WTC11 (cell line): ENCODE data around the gene ADH1C. TPM values are rescaled to one million over a fixed set of nuclear protein-coding genes. Genes with fewer than 3 reads are reported as not detected.

Source experiments
- ATAC-seq: fragments of 200-7000 bp; cut with Tn5 transposase; 2 replicates; pipeline ENCODE4 v1.10.0; 2021; ENCODE audit warnings: mild to moderate bottlenecking, moderate library complexity
- CTCF ChIA-PET: fragments of 300-600 bp; sonication (Branson Sonifier 250); formaldehyde crosslinking; loops from one replicate; lab custom pipeline; 2021; ENCODE audit warnings: antibody characterized with exemption; lab: Charles Lee
- POLR2A ChIA-PET: fragments of 350-600 bp; sonication (Branson Sonifier 250); formaldehyde crosslinking; loops from one replicate; lab custom pipeline; 2021; ENCODE audit warnings: antibody characterized with exemption; lab: Charles Lee
- DNase-seq: peaks from one replicate; pipeline ENCODE4 v3.0.0; 2021; ENCODE audit warnings: low spot score
- H3K27ac Mint-ChIP-seq: 2 replicates; pipeline ENCODE4 v1.8.0; 2021; ENCODE audit warnings: mixed read lengths
- H3K27me3 Mint-ChIP-seq: 2 replicates; pipeline ENCODE4 v1.8.0; 2021; ENCODE audit warnings: low read depth, mild to moderate bottlenecking, moderate library complexity, mixed read lengths
- H3K36me3 Mint-ChIP-seq: 2 replicates; pipeline ENCODE4 v1.8.0; 2021; ENCODE audit warnings: mixed read lengths
- H3K4me1 Mint-ChIP-seq: 2 replicates; pipeline ENCODE4 v1.8.0; 2022; ENCODE audit warnings: mixed read lengths
- H3K4me3 Mint-ChIP-seq: 2 replicates; pipeline ENCODE4 v1.8.0; 2021; ENCODE audit warnings: mild to moderate bottlenecking, moderate library complexity, mixed read lengths
- H3K9me3 Mint-ChIP-seq: 2 replicates; pipeline ENCODE4 v1.8.0; 2021; ENCODE audit warnings: mixed read lengths
- ATF1 ChIP-seq: sonication (generic); formaldehyde crosslinking; IDR thresholded peaks from 2 replicates; pipeline ENCODE4 v1.8.1; 2023; ENCODE audit warnings: mild to moderate bottlenecking, moderate library complexity, missing genetic modification reagents
- CREM ChIP-seq: sonication (generic); formaldehyde crosslinking; IDR thresholded peaks from 2 replicates; pipeline ENCODE4 v1.8.1; 2022; ENCODE audit warnings: mild to moderate bottlenecking, missing genetic modification reagents, moderate library complexity
- EMX1 ChIP-seq: fragments of 250-450 bp; sonication (Bioruptor Pico); IDR thresholded peaks from 2 replicates; pipeline ENCODE4 v1.8.0; 2021; ENCODE audit warnings: mild to moderate bottlenecking
- ESRRA ChIP-seq: sonication (generic); formaldehyde crosslinking; IDR thresholded peaks from 2 replicates; pipeline ENCODE4 v1.8.1; 2022; ENCODE audit warnings: mild to moderate bottlenecking, missing genetic modification reagents, borderline replicate concordance
- FOXJ3 ChIP-seq: sonication (generic); formaldehyde crosslinking; IDR thresholded peaks from 2 replicates; pipeline ENCODE4 v1.9.0; 2021; ENCODE audit warnings: missing genetic modification reagents, mild to moderate bottlenecking, borderline replicate concordance
- GTF2I ChIP-seq: fragments of 250-450 bp; sonication (Bioruptor Pico); conservative IDR thresholded peaks from 2 replicates; pipeline ENCODE4 v1.4.0; 2021; ENCODE audit warnings: mild to moderate bottlenecking
- MXD4 ChIP-seq: fragments of 250-450 bp; sonication (Bioruptor Pico); IDR thresholded peaks from 2 replicates; pipeline ENCODE4 v1.8.0; 2021; ENCODE audit warnings: mild to moderate bottlenecking, moderate library complexity, borderline replicate concordance
- NFYB ChIP-seq: sonication (generic); formaldehyde crosslinking; conservative IDR thresholded peaks from 2 replicates; pipeline ENCODE4 v1.8.0; 2022; ENCODE audit warnings: low read depth, missing genetic modification reagents
- NR1H2 ChIP-seq: sonication (generic); formaldehyde crosslinking; IDR thresholded peaks from 2 replicates; pipeline ENCODE4 v1.9.0; 2021; ENCODE audit warnings: mild to moderate bottlenecking, moderate library complexity, missing genetic modification reagents
- PRRX2 ChIP-seq: fragments of 250-450 bp; sonication (Bioruptor Pico); IDR thresholded peaks from 2 replicates; pipeline ENCODE4 v1.8.0; 2021; ENCODE audit warnings: mild to moderate bottlenecking
- RELA ChIP-seq: sonication (generic); formaldehyde crosslinking; IDR thresholded peaks from 2 replicates; pipeline ENCODE4 v1.8.1; 2022; ENCODE audit warnings: missing genetic modification reagents, mild to moderate bottlenecking, borderline replicate concordance
- RORB ChIP-seq: fragments of 250-450 bp; sonication (Bioruptor Pico); IDR thresholded peaks from 2 replicates; pipeline ENCODE4 v1.9.0; 2021; ENCODE audit warnings: mild to moderate bottlenecking
- SMAD4 ChIP-seq: sonication (generic); formaldehyde crosslinking; IDR thresholded peaks from 2 replicates; pipeline ENCODE4 v1.8.0; 2022; ENCODE audit warnings: mild to moderate bottlenecking, missing genetic modification reagents
- SP1 ChIP-seq: sonication (generic); formaldehyde crosslinking; conservative IDR thresholded peaks from 2 replicates; pipeline ENCODE4 v1.8.1; 2022; ENCODE audit warnings: missing genetic modification reagents
- TCF7 ChIP-seq: sonication (generic); formaldehyde crosslinking; IDR thresholded peaks from 2 replicates; pipeline ENCODE4 v1.8.0; 2022; ENCODE audit warnings: mild to moderate bottlenecking, low read depth, missing genetic modification reagents, moderate library complexity
- TEAD4 ChIP-seq: sonication (generic); formaldehyde crosslinking; IDR thresholded peaks from 2 replicates; pipeline ENCODE4 v1.8.0; 2022; ENCODE audit warnings: mild to moderate bottlenecking, missing genetic modification reagents
- ZNF121 ChIP-seq: sonication (generic); formaldehyde crosslinking; IDR thresholded peaks from 2 replicates; pipeline ENCODE4 v1.8.0; 2023; ENCODE audit warnings: missing genetic modification reagents
- ZNF138 ChIP-seq: sonication (generic); formaldehyde crosslinking; conservative IDR thresholded peaks from 2 replicates; pipeline ENCODE4 v1.8.1; 2022; ENCODE audit warnings: mild to moderate bottlenecking, moderate library complexity, missing genetic modification reagents
- total RNA-seq: library from RNA; stranded (reverse); gene quantifications from 3 replicates; pipeline ENCODE4 v1.2.3, GENCODE V29; 2021
- TF ChIP-seq, protein P1 (sequence below): fragments of 250-450 bp; sonication (Bioruptor Pico); IDR thresholded peaks from 2 replicates; pipeline ENCODE4 v1.9.0; 2021; ENCODE audit warnings: mild to moderate bottlenecking
- TF ChIP-seq, protein P2 (sequence below): sonication (generic); formaldehyde crosslinking; IDR thresholded peaks from 2 replicates; pipeline ENCODE4 v1.8.0; 2023; ENCODE audit warnings: mild to moderate bottlenecking, missing genetic modification reagents
- TF ChIP-seq, protein P3 (sequence below): sonication (generic); formaldehyde crosslinking; conservative IDR thresholded peaks from 2 replicates; pipeline ENCODE4 v1.8.1; 2023; ENCODE audit warnings: mild to moderate bottlenecking, low read depth, missing genetic modification reagents, moderate library complexity
- TF ChIP-seq, protein P4 (sequence below): fragments of 250-450 bp; sonication (Bioruptor Pico); conservative IDR thresholded peaks from 2 replicates; pipeline ENCODE4 v1.9.0; 2021; ENCODE audit warnings: mild to moderate bottlenecking

ADH1C gene
- total RNA-seq, 1 experiment from 2014 or later: 0.22 TPM

DNA sequence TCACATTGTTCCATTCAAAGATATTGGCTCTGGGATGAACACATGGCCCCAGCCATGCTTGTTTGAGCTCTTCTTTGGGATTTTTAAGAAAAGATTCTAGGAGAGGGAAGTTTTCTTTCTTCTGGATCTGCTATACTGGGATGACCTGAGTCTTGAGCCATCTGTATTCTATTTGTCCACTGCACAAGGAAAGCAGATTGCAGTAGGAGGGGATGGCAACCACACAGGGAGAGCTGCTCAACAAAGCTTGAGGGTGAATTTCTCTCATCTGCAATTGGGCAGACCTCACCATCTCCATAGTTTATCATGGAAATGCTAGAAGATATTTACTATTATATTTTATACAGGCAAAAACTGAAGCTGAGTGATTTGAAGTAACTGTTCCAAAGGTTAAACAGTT lies 48.3 kb upstream of the ADH1C start (continued):
- TF ChIP-seq ATF1 (CRISPR knock-in tag) (no peak), GTF2I (no peak), MXD4 (CRISPR knock-in tag) (no peak)
- TF ChIP-seq, protein P1, sequence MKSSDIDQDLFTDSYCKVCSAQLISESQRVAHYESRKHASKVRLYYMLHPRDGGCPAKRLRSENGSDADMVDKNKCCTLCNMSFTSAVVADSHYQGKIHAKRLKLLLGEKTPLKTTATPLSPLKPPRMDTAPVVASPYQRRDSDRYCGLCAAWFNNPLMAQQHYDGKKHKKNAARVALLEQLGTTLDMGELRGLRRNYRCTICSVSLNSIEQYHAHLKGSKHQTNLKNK (CRISPR knock-in tag): no peak
- TF ChIP-seq, all 79 proteins: peak for 0

DNA sequence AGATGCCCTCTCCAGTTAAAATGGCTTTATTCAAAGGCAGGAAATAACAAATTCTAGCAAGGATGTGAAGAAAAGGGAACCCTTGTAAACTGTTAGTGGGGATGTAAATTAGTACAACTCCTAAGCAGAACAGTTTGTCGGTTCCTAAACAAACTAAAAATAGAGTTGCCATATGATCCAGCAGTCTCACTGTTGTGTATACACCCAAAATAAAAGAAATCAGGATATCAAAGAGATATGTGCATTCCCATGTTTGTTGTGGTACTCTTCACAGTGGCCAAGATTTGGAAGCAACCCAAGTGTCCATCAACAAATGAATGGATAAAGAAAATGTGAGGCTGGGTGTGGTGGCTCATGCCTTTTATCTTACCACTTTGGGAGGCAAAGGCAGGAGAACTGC lies 46.5 kb upstream of the ADH1C start:
- ATAC-seq (no peak), DNase-seq (no peak)
- TF ChIP-seq ESRRA (CRISPR knock-in tag) (no peak), ATF1 (CRISPR knock-in tag) (no peak), MXD4 (CRISPR knock-in tag) (no peak), RELA (no peak)
- no peak overlapping the region for H3K4me3 Mint-ChIP-seq
- peaks cover 26% of the 10 kb centered on the region for H3K9me3 Mint-ChIP-seq
- H3K4me1 Mint-ChIP-seq: peaks cover 5% of the 10 kb centered on the region
- H3K36me3 Mint-ChIP-seq: no peaks in the 10 kb centered on the region
- ChIA-PET POLR2A (no interaction called here), CTCF (no interaction called here)
- H3K27me3 Mint-ChIP-seq: no peaks in the 10 kb centered on the region
- no peak overlapping the region for H3K27ac Mint-ChIP-seq

DNA sequence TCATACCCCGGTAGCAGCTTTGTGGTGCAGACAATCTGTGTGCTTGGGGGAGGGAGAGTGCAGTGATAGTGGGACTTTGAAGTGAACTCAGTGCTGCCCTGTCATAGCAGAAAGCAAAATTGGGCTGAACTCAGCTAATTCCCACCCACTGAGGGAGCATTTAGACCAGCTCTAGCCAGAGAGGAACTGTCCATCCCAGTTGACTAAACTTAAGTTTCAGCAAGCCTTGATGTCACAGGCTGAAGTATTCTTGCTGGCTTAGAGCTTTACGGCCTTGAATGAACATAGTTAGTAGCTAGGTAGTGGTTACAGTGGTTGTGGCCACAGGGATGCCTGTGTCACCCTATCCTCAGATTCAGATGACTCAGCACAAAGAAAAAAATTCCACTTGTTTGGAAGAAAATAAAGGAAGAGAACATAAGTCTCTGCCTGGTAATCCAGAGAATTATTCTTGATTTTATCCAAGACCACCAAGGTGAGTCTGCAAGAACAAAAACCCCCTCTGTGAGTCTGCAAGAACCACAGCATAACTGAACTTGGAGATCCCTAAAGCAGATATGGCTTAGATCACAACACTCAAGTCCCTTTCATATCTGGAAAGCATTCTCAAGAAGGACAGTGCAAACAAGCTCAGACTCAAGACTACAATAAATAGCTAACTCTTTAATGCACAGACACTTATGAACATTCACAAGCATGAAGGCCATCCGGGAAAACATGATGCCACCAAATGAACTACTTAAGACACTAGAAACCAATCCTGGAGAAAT lies 43.2 kb upstream of the ADH1C start:
- no peak overlapping the region for H3K4me3 Mint-ChIP-seq
- 0 out of 2 replicates have a peak, but pooled peaks cover 2% of the 10 kb centered on the region for H3K36me3 Mint-ChIP-seq
- no peaks in the 10 kb centered on the region for H3K27me3 Mint-ChIP-seq
- ChIA-PET POLR2A (no interaction called here), CTCF (no interaction called here)
- TF ChIP-seq EMX1 (CRISPR knock-in tag) (no peak), TEAD4 (CRISPR knock-in tag) (no peak), CREM (CRISPR knock-in tag) (no peak), TCF7 (CRISPR knock-in tag) (no peak), ESRRA (CRISPR knock-in tag) (no peak), SMAD4 (CRISPR knock-in tag) (no peak), NR1H2 (CRISPR knock-in tag) (no peak), ZNF121 (CRISPR knock-in tag) (no peak)
- TF ChIP-seq, protein P2, sequence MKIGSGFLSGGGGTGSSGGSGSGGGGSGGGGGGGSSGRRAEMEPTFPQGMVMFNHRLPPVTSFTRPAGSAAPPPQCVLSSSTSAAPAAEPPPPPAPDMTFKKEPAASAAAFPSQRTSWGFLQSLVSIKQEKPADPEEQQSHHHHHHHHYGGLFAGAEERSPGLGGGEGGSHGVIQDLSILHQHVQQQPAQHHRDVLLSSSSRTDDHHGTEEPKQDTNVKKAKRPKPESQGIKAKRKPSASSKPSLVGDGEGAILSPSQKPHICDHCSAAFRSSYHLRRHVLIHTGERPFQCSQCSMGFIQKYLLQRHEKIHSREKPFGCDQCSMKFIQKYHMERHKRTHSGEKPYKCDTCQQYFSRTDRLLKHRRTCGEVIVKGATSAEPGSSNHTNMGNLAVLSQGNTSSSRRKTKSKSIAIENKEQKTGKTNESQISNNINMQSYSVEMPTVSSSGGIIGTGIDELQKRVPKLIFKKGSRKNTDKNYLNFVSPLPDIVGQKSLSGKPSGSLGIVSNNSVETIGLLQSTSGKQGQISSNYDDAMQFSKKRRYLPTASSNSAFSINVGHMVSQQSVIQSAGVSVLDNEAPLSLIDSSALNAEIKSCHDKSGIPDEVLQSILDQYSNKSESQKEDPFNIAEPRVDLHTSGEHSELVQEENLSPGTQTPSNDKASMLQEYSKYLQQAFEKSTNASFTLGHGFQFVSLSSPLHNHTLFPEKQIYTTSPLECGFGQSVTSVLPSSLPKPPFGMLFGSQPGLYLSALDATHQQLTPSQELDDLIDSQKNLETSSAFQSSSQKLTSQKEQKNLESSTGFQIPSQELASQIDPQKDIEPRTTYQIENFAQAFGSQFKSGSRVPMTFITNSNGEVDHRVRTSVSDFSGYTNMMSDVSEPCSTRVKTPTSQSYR (CRISPR knock-in tag): no peak
- TF ChIP-seq, all 79 proteins: peak for 0
- no peaks in the 10 kb centered on the region for H3K4me1 Mint-ChIP-seq
- no peak for ATAC-seq
- DNase-seq: no peak
- H3K27ac Mint-ChIP-seq: no peak overlapping the region
- peaks cover 38% of the 10 kb centered on the region for H3K9me3 Mint-ChIP-seq

DNA sequence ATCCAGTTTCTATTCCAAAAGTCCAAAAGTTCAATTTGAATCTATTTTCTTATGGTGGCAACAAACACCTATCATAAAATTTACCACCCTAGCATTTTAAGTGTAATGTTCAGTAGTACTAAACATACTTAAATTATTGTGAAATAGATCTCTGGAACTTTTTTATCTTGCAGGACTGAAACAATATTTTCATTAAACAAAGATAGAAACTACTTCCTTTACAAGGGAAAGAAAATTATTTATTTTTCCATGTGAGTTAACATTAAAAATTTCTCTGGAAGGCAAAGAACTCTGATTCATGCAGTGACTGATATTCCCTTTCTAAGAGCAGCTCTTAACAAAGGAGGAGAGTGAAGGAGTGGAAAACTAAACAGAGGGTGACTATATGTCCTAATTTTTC lies 42.4 kb upstream of the ADH1C start:
- DNase-seq (no peak), ATAC-seq (no peak)
- no peaks in the 10 kb centered on the region for H3K4me1 Mint-ChIP-seq
- no peak overlapping the region for H3K27ac Mint-ChIP-seq
- ChIA-PET CTCF (no interaction called here), POLR2A (no interaction called here)
- 0 out of 2 replicates have a peak, but pooled peaks cover 3% of the 10 kb centered on the region for H3K36me3 Mint-ChIP-seq
- no peaks in the 10 kb centered on the region for H3K27me3 Mint-ChIP-seq
- H3K4me3 Mint-ChIP-seq: no peak overlapping the region
- peaks cover 40% of the 10 kb centered on the region for H3K9me3 Mint-ChIP-seq
- TF ChIP-seq SP1 (CRISPR knock-in tag) (no peak), GTF2I (no peak), NFYB (CRISPR knock-in tag) (no peak), MXD4 (CRISPR knock-in tag) (no peak), FOXJ3 (CRISPR knock-in tag) (no peak), ZNF138 (CRISPR knock-in tag) (no peak), RORB (CRISPR knock-in tag) (no peak), PRRX2 (CRISPR knock-in tag) (no peak)
- TF ChIP-seq, protein P3, sequence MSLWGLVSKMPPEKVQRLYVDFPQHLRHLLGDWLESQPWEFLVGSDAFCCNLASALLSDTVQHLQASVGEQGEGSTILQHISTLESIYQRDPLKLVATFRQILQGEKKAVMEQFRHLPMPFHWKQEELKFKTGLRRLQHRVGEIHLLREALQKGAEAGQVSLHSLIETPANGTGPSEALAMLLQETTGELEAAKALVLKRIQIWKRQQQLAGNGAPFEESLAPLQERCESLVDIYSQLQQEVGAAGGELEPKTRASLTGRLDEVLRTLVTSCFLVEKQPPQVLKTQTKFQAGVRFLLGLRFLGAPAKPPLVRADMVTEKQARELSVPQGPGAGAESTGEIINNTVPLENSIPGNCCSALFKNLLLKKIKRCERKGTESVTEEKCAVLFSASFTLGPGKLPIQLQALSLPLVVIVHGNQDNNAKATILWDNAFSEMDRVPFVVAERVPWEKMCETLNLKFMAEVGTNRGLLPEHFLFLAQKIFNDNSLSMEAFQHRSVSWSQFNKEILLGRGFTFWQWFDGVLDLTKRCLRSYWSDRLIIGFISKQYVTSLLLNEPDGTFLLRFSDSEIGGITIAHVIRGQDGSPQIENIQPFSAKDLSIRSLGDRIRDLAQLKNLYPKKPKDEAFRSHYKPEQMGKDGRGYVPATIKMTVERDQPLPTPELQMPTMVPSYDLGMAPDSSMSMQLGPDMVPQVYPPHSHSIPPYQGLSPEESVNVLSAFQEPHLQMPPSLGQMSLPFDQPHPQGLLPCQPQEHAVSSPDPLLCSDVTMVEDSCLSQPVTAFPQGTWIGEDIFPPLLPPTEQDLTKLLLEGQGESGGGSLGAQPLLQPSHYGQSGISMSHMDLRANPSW (CRISPR knock-in tag): no peak
- TF ChIP-seq, protein P4, sequence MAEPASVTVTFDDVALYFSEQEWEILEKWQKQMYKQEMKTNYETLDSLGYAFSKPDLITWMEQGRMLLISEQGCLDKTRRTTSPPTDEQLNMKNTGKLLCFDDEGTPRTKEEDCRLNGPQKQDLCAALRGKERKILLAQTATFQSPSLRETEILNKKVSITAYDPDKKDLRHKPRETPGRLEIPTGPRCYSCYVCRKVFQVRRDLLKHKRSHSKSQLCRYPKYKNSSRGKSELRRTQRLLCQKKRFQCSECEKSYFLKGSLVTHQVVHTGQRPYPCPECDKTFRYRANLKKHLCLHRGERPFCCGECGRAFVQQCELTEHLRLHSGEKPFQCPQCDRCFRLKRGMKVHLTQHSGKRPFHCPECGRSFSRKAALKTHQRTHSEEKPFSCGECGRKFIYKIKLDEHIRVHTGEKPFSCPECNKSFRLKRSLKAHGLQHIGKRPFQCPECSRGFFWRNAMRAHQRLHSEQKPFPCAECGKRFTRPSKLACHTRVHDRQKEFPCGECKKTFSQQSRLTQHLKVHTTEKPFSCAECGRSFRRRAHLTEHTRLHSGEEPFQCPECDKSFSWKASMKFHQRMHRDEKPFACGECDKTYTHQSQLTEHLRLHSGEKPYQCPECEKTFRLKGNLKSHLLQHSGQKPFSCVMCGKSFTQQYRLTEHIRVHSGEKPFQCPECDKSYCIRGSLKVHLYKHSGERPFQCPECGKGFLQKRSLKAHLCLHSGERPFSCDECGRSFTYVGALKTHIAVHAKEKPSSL (CRISPR knock-in tag): no peak
